Stimulated activated CD4-positive, alpha-beta T cell treated with anti-CD3 and anti-CD28 coated beads, Interleukin-1b, Interleukin-23, amount 100 ng/mL, for 1 hour (primary cell): ENCODE data around the gene CGNL1.

Source experiments
- DNase-seq, 2 donors: peaks; one replicate each; pipeline ENCODE4 v3.0.0-alpha.2; 2020; ENCODE audit warnings: low read depth in 2 of 2

Gene CGNL1

GRCh38 chr15:57548835-57549234, 172.5 kb downstream of the CGNL1 start:
- DNase-seq = no peak

GRCh38 chr15:57549935-57550334, 173.6 kb downstream of the CGNL1 start:
- no peak for DNase-seq

- no peak for DNase-seq
Measured at GRCh38 chr15:57550640-57551039, 174.3 kb downstream of the CGNL1 start.

GRCh38 chr15:57551715-57552677, 175.7 kb downstream of the CGNL1 start:
- DNase-seq = no peak

GRCh38 chr15:57552678-57553334, 176.5 kb downstream of the CGNL1 start:
- no peak for DNase-seq

GRCh38 chr15:57553526-57553925, 177.2 kb downstream of the CGNL1 start:
- DNase-seq = no peak

GRCh38 chr15:57554063-57554811, 177.9 kb downstream of the CGNL1 start:
- no peak for DNase-seq

GRCh38 chr15:57554812-57555179, 178.5 kb downstream of the CGNL1 start:
- DNase-seq = no peak

- DNase-seq = no peak
Measured at GRCh38 chr15:57555270-57555669, 179.0 kb downstream of the CGNL1 start.

- DNase-seq = no peak
Measured at GRCh38 chr15:57556040-57556439, 179.7 kb downstream of the CGNL1 start.

- no peak for DNase-seq
Measured at GRCh38 chr15:57557267-57557666, 181.0 kb downstream of the CGNL1 start.

GRCh38 chr15:57557810-57558209, 181.5 kb downstream of the CGNL1 start:
- no peak for DNase-seq

GRCh38 chr15:57559875-57560274, 183.6 kb downstream of the CGNL1 start:
- peak; percentile 34 to 65 for DNase-seq

- DNase-seq = peak; percentile 17 to 27
Measured at GRCh38 chr15:57561041-57561711, 184.9 kb downstream of the CGNL1 start.

GRCh38 chr15:57562196-57562769, 186.0 kb downstream of the CGNL1 start:
- no peak for DNase-seq

GRCh38 chr15:57563416-57563815, 187.1 kb downstream of the CGNL1 start:
- DNase-seq = no peak

GRCh38 chr15:57565311-57565710, 189.0 kb downstream of the CGNL1 start:
- DNase-seq = no peak

- DNase-seq = no peak
Measured at GRCh38 chr15:57566834-57567233, 190.5 kb downstream of the CGNL1 start.

GRCh38 chr15:57567891-57568290, 191.6 kb downstream of the CGNL1 start:
- no peak for DNase-seq

- no peak for DNase-seq
Measured at GRCh38 chr15:57568299-57568698, 192.0 kb downstream of the CGNL1 start.

- no peak for DNase-seq
Measured at GRCh38 chr15:57570340-57570739, 194.0 kb downstream of the CGNL1 start.
